H9 (cell line): ENCODE results near the gene FSTL4. TPM values are rescaled to one million over a fixed set of nuclear protein-coding genes. Genes with fewer than 3 reads are reported as not detected.

ENCODE experiments used
- DNase-seq: peaks from one replicate; pipeline ENCODE4 v3.0.0-alpha.2; 2017
- H2AFZ ChIP-seq: one replicate; pipeline ENCODE4 v1.6.1; 2013; ENCODE audit warnings: mild to moderate bottlenecking, low read length, control low read depth, moderate library complexity
- H2AK5ac ChIP-seq: 2 replicates; pipeline ENCODE4 v1.6.1; 2013; ENCODE audit warnings: low read length, control low read depth, mixed read lengths; ENCODE audit not compliant: insufficient read length
- H2BK120ac ChIP-seq: one replicate; pipeline ENCODE4 v1.6.1; 2013; ENCODE audit warnings: low read depth, mild to moderate bottlenecking, low read length, control low read depth, inconsistent platforms; ENCODE audit not compliant: poor library complexity, severe bottlenecking
- H2BK12ac ChIP-seq: 2 replicates; pipeline ENCODE4 v1.6.1; 2013; ENCODE audit warnings: low read length, control low read depth, mixed read lengths, low read depth; ENCODE audit not compliant: insufficient read length
- H2BK15ac ChIP-seq: 2 replicates; pipeline ENCODE4 v1.6.1; 2013; ENCODE audit warnings: low read depth, low read length, control low read depth
- H2BK20ac ChIP-seq: one replicate; pipeline ENCODE4 v1.6.1; 2013; ENCODE audit warnings: low read depth, mild to moderate bottlenecking, low read length, control low read depth, inconsistent platforms; ENCODE audit not compliant: poor library complexity, severe bottlenecking
- H2BK5ac ChIP-seq: 2 replicates; pipeline ENCODE4 v1.6.1; 2013; ENCODE audit warnings: low read length, control low read depth, mixed read lengths; ENCODE audit not compliant: insufficient read length
- H3K14ac ChIP-seq: 2 replicates; pipeline ENCODE4 v1.6.1; 2013; ENCODE audit warnings: low read length, control low read depth; ENCODE audit not compliant: insufficient read depth
- H3K18ac ChIP-seq: 2 replicates; pipeline ENCODE4 v1.6.1; 2013; ENCODE audit warnings: low read depth, mild to moderate bottlenecking, mixed read lengths, low read length, control low read depth; ENCODE audit not compliant: insufficient read length
- H3K23ac ChIP-seq: 2 replicates; pipeline ENCODE4 v1.6.1; 2013; ENCODE audit warnings: low read length, control low read depth, mixed read lengths, low read depth; ENCODE audit not compliant: insufficient read length
- H3K23me2 ChIP-seq: 2 replicates; pipeline ENCODE4 v1.6.1; 2013; ENCODE audit warnings: low read depth, mild to moderate bottlenecking, mixed read lengths, low read length, control low read depth; ENCODE audit not compliant: insufficient read length, poor library complexity, severe bottlenecking
- H3K27ac ChIP-seq: 2 replicates; pipeline ENCODE4 v1.5.1; 2013; ENCODE audit warnings: low read length, control low read depth, mixed read lengths, low read depth; ENCODE audit not compliant: insufficient read length
- H3K27me3 ChIP-seq: 2 replicates; pipeline ENCODE4 v1.6.1; 2013; ENCODE audit warnings: low read length, control low read depth, inconsistent platforms; ENCODE audit not compliant: insufficient read depth
- H3K4ac ChIP-seq: 2 replicates; pipeline ENCODE4 v1.6.1; 2013; ENCODE audit warnings: low read depth, mild to moderate bottlenecking, control low read depth, inconsistent platforms, low read length, moderate library complexity
- H3K4me1 ChIP-seq: 2 replicates; pipeline ENCODE4 v1.6.1; 2013; ENCODE audit warnings: low read length, control low read depth, inconsistent platforms; ENCODE audit not compliant: insufficient read depth
- H3K4me2 ChIP-seq: 2 replicates; pipeline ENCODE4 v1.6.1; 2013; ENCODE audit warnings: low read length, control low read depth, mixed read lengths; ENCODE audit not compliant: insufficient read length, insufficient read depth
- H3K56ac ChIP-seq: 2 replicates; pipeline ENCODE4 v1.6.1; 2013; ENCODE audit warnings: low read depth, mild to moderate bottlenecking, mixed read lengths, low read length, control low read depth; ENCODE audit not compliant: insufficient read length
- H3K79me1 ChIP-seq: 2 replicates; pipeline ENCODE4 v1.6.1; 2013; ENCODE audit warnings: low read depth, mild to moderate bottlenecking, moderate library complexity, low read length, control low read depth, inconsistent platforms; ENCODE audit not compliant: insufficient read depth, poor library complexity, severe bottlenecking
- H3K79me2 ChIP-seq: 2 replicates; pipeline ENCODE4 v1.6.1; 2013; ENCODE audit warnings: low read length, control low read depth, inconsistent platforms; ENCODE audit not compliant: insufficient read depth
- H3K9ac ChIP-seq: 2 replicates; pipeline ENCODE4 v1.6.1; 2013; ENCODE audit warnings: low read length, control low read depth, mixed read lengths; ENCODE audit not compliant: insufficient read length; ENCODE audit errors: extremely low read depth
- H3K9me3 ChIP-seq: one replicate; pipeline ENCODE4 v1.6.1; 2013; ENCODE audit warnings: low read depth, low read length, inconsistent platforms; ENCODE audit not compliant: control insufficient read depth
- H3T11ph ChIP-seq: one replicate; pipeline ENCODE4 v1.6.1; 2013; ENCODE audit warnings: mild to moderate bottlenecking, low read length, control low read depth, inconsistent platforms
- H4K20me1 ChIP-seq: one replicate; pipeline ENCODE4 v1.6.1; 2013; ENCODE audit not compliant: control insufficient read depth, insufficient read length, insufficient read depth
- H4K5ac ChIP-seq: 2 replicates; pipeline ENCODE4 v1.6.1; 2013; ENCODE audit warnings: low read depth, mild to moderate bottlenecking, mixed read lengths, low read length, control low read depth; ENCODE audit not compliant: insufficient read length
- H4K8ac ChIP-seq: replicated peaks from 2 replicates; pipeline ENCODE4 v1.6.1; 2013; ENCODE audit warnings: low read length, control low read depth, mixed read lengths, low read depth; ENCODE audit not compliant: insufficient read length
- H4K91ac ChIP-seq: 2 replicates; pipeline ENCODE4 v1.6.1; 2013; ENCODE audit warnings: low read depth, mild to moderate bottlenecking, moderate library complexity, mixed read lengths, low read length, control low read depth; ENCODE audit not compliant: insufficient read length
- H3K27ac Mint-ChIP-seq, 3 experiments: 2 replicates in 2 of 3; 3 replicates in 1 of 3; pipeline ENCODE4 v1.8.0; 2020 to 2021; ENCODE audit warnings: mixed read lengths in 3 of 3, mild to moderate bottlenecking in 1 of 3, moderate library complexity in 1 of 3
- H3K27me3 Mint-ChIP-seq: 2 replicates; pipeline ENCODE4 v1.8.0; 2021; ENCODE audit warnings: low read depth, mild to moderate bottlenecking, moderate library complexity, mixed read lengths
- H3K36me3 Mint-ChIP-seq, 3 experiments: 2 replicates in 2 of 3; 3 replicates in 1 of 3; pipeline ENCODE4 v1.8.0; 2020 to 2021; ENCODE audit warnings: low read depth in 3 of 3, mixed read lengths in 3 of 3; ENCODE audit not compliant: insufficient read depth in 1 of 3
- H3K4me1 Mint-ChIP-seq, 2 experiments: 2 replicates each; pipeline ENCODE4 v1.8.0; 2020; ENCODE audit warnings: mixed read lengths in 2 of 2
- H3K4me3 Mint-ChIP-seq, 2 experiments: 2 replicates in 1 of 2; 3 replicates in 1 of 2; pipeline ENCODE4 v1.8.0; 2020 to 2021; ENCODE audit warnings: mild to moderate bottlenecking in 2 of 2, mixed read lengths in 2 of 2, moderate library complexity in 1 of 2
- H3K9me3 Mint-ChIP-seq, 2 experiments: 2 replicates in 1 of 2; 3 replicates in 1 of 2; pipeline ENCODE4 v1.8.0; 2020; ENCODE audit warnings: mild to moderate bottlenecking in 2 of 2, mixed read lengths in 2 of 2, moderate library complexity in 1 of 2
- CTCF ChIP-seq: fragments of 200-600 bp; sonication (generic); conservative IDR thresholded peaks from 3 replicates; pipeline ENCODE4 v1.8.0; 2021; ENCODE audit warnings: antibody characterized with exemption, mild to moderate bottlenecking
- WGBS: extraction: QIAGEN DNeasy Blood & Tissue Kit; methylation state at CpG from one replicate; pipeline ENCODE4 v1.1.7; 2013; ENCODE audit warnings: missing lambda C conversion rate, low lambda C conversion rate, mixed read lengths; ENCODE audit not compliant: insufficient read length; ENCODE audit errors: extremely low coverage; 5-methylcytosine and 5-hydroxymethylcytosine counted together
- total RNA-seq: library from RNA; stranded (reverse); gene quantifications from 2 replicates; pipeline ENCODE4 v1.2.1, GENCODE V29; 2021

FSTL4 gene
- total RNA-seq, 1 experiment from 2014 or later, result 5.7 TPM

- Histone ChIP-seq H3K14ac (no peak overlapping the region), H3K9ac (no peak overlapping the region), H3K9me3 (no peaks in the 10 kb centered on the region), H3K56ac (no peak overlapping the region), H3K27ac (no peak overlapping the region), H4K20me1 (no peaks in the 10 kb centered on the region), H2BK15ac (no peak overlapping the region), H2BK12ac (no peak overlapping the region), H3K79me1 (no peaks in the 10 kb centered on the region), H2BK20ac (no peak overlapping the region), H2AK5ac (no peak overlapping the region), H3T11ph (no peak overlapping the region), H3K23ac (no peak overlapping the region), H4K91ac (no peak overlapping the region), H3K4me2 (no peak overlapping the region), H4K8ac (no peak overlapping the region), H3K18ac (no peak overlapping the region), H2AFZ (no peak overlapping the region), H4K5ac (no peak overlapping the region), H3K4ac (no peak overlapping the region), H3K4me1 (no peaks in the 10 kb centered on the region), H2BK120ac (no peak overlapping the region), H3K27me3 (no peaks in the 10 kb centered on the region), H3K23me2 (peaks cover 3% of the 10 kb centered on the region), H2BK5ac (no peak overlapping the region), H3K79me2 (no peaks in the 10 kb centered on the region)
- no CpG with 5 or more reads among the region's 5 CpGs for WGBS
- no peaks in the 10 kb centered on the region; a peak in 1 of 7 replicates for H3K36me3 Mint-ChIP-seq
- no peak overlapping the region for H3K27ac Mint-ChIP-seq
- TF ChIP-seq CTCF, result no peak
- no peak for DNase-seq
- H3K9me3 Mint-ChIP-seq, result no peaks in the 10 kb centered on the region
- H3K4me3 Mint-ChIP-seq, result no peak overlapping the region
- peaks cover 5 to 7% of the 10 kb centered on the region in 2 experiments for H3K4me1 Mint-ChIP-seq
- H3K27me3 Mint-ChIP-seq, result peaks cover 63% of the 10 kb centered on the region
Observed at GRCh38 chr5:133595465-133595864, 16.9 kb downstream of the FSTL4 start.
